HT-29 (cell line): ENCODE measurements around the gene TTLL9. TPM values are rescaled to one million over a fixed set of nuclear protein-coding genes. Genes with fewer than 3 reads are reported as not detected.

Source experiments
- DNase-seq: peaks from one replicate; pipeline ENCODE4 v3.0.0-alpha.2; 2015; ENCODE audit warnings: low spot score
- total RNA-seq: library from RNA; depleted of rRNA; stranded (reverse); fragments of >200 nt; shearing (Covaris generic); gene quantifications from 2 replicates; pipeline ENCODE4 v1.2.3, GENCODE V29; 2014

Gene TTLL9
- total RNA-seq, 1 experiment from 2014 or later: 0.05 TPM

DNA sequence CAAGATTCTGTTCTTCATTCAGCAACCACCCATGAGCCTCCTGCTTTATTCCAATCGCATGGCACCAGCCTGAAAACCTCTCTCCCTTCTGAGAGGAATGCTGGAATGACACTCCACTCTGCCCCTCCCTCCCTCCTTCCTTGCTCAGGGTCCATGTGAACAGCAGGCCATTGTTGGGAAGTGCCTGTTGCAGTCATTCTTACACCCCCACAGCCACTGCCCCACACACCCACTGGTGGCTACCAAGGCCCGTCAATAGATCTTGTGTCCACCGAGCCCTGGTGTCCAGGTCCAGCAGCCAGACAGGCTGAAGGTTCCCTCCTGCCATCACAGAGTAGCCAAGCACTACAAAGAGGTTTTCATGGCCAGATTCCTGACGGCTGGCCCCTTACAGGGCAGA lies 74.9 kb downstream of the TTLL9 start:
- no peak for DNase-seq

DNA sequence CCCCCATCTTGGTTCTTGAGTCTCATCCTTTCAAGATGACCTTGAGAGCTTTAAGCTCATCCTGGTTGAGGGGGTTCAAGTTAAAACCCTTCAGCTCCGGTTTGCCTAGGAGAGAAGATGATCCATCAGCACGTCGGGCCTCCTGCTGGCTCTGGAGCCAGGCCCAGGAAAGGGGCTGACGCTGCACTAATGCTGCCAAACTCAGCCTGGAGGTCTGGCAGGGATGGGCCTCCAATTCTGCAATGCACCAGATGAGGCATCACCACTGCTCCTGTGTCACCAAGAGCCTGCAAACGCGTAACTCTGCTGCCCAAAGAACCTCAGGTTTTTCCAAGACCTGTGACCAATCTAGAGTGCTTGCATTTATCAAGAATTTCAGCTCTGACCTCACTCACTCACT lies 75.4 kb downstream of the TTLL9 start:
- DNase-seq: no peak

DNA sequence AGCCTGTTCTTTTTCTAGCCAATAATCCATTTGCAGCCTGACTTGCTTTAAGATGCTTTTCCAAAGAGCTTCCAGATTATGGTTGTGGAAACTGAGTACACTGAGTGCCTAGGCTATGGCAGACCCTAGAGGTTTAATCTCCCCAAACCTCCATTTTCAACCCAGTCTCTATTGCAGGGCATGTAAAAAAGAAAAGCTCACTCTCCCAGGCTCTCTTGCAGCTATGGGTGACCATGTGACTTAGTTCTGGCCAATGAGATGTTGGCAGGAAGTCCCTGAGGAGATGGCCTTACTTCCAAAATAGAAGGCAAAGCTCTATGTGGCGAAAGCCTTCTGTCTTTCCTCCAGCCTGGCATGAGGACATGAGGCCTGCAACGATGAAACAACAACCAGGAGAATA lies 77.6 kb downstream of the TTLL9 start:
- no peak for DNase-seq

DNA sequence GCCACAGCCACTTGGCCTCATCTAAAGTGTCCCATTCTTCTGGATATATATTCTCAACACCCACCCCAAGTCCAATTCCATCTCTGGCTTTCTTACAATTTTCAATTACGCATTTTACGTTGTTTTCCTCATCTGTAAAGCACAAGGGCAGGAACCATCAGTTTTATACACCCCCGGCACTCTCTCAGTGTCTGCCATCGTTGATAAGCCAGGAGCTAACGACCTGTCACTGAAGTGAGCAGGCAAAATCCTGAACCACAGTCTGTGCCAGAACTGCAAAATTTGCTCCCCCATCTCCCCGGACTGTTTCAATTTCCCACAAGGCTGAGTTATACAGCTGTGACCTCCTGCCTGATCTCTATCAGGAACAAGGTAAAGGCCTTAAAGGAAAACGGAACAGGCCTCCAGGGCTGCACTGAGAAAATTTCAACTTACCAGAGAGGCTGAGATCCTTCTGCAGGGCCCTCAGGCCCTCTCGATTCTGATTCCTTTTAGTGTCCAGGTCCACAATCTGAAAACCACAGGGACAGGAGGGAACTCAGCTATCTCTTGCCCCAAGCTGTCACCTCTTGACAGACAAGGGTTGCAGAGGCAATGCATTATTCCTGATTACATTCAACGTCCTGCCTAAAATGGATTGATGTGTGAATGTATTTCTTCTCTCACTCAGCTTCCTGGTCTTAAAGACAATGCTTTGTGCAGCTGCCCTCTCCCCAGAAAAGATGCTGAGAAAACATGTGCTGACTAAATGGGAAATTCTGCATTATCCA lies 79.6 kb downstream of the TTLL9 start:
- no peak for DNase-seq

DNA sequence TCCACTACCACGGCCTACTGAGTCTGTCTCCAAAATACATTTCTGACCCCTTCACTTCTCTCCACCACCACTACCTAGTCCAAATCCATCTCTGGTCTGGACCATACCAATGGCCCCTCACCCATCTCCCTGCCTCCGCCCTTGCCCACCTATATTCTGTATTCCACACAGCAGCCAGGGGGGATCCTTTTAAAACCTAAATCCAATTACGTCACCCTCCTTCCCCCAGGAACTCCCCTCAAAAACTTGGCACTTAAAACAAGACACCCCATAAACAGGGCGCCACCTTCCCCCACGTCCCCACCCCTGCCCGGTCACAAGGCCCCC lies 80.7 kb downstream of the TTLL9 start:
- DNase-seq: no peak

DNA sequence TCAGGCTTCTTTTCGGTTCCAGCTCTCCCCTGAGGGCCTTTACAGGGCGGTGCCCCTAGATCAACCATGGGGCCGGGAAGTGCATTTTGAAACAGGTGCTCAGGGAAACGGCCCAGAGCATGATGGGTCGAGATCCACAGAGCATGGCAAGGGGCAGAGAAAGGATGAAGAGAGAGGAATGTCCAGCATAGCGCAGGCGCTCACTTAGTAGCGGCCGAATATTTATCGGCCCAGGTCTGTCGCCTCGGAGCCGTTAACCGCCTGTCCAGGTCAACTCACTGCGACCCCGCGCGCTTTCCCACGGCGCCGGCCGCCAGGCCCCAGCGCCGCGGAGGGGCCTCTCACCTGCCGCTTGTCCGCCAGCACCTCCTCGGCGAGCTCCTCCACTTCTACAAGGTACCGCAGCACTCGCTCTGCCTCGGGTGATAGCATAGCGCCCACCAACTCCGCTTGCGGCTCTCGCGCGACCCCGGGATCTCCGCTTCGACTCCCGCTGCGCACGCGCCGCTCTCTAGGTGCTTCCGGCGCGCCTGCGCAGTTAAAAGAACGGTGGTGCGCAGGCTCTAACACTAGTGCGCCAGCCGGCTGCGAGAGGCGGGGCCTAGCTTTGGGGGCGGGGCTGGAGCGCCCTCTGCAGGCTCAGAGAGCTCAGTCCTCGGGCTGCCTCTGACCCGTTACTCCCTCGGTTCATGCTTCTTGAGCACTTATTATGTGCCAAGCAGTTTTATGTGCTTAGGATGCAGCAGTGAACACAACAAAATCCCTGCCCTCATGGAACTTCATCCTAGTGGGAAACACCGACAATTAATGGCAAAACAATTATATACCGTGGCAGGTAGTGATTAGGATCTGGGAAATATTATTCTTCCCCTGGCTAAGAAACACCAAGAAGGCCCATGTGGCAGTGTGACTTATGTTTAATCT lies 81.4 kb downstream of the TTLL9 start, which contains the start of gene PDRG1:
Gene PDRG1, minus strand, starts transcription at position 517 of the 924 bp plus-strand sequence. Its CDS starts 85 bp downstream, at position 432.
- DNase-seq: peak; percentile 99

DNA sequence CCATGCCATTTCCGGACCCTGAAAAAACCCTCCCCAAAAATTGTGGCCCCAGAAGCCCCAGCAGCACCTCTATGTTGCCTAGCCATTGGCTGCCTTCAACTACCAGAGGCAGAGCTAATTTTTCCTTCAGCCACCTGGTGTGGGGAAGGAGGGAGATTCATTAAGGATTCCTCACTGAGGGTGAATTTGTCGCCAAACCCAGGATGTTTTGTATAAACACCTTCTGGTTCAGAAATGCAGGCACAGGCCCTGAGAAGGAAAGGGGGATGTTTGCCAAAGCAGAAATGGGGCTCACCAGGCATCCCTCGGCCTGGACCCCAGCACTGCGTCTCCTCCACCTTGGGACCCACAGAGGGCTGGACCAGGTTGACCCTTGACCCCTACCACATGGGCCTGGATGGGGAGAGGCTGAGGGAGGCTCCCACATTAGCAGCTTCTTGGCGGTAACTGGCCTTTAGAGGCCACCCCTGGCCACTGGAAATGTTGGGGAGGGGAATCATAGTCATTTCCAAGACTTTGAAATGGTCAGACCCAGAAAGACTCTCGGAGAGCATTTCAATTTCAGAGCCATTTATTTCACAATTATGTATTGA lies 83.2 kb downstream of the TTLL9 start:
- DNase-seq: no peak

DNA sequence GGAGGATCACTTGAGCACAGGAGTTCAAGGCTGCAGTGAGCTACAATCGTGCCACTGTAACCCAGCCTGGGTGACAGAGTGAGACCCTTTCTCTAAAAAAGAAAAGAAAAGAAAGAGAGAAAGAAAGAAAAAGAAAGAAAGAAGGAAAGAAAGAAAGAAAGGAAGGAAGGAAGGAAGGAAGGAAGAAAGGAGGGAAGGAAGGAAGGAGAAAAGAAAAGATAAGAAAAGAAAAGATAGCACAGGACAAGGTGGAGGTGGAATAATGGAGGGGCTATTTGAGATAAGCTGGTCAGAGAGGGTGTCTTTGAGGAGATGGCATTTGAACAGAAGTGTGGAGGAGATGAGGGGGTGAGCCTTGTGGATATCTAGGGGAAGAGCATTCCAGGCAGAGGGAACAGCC lies 84.1 kb downstream of the TTLL9 start:
- no peak for DNase-seq

DNA sequence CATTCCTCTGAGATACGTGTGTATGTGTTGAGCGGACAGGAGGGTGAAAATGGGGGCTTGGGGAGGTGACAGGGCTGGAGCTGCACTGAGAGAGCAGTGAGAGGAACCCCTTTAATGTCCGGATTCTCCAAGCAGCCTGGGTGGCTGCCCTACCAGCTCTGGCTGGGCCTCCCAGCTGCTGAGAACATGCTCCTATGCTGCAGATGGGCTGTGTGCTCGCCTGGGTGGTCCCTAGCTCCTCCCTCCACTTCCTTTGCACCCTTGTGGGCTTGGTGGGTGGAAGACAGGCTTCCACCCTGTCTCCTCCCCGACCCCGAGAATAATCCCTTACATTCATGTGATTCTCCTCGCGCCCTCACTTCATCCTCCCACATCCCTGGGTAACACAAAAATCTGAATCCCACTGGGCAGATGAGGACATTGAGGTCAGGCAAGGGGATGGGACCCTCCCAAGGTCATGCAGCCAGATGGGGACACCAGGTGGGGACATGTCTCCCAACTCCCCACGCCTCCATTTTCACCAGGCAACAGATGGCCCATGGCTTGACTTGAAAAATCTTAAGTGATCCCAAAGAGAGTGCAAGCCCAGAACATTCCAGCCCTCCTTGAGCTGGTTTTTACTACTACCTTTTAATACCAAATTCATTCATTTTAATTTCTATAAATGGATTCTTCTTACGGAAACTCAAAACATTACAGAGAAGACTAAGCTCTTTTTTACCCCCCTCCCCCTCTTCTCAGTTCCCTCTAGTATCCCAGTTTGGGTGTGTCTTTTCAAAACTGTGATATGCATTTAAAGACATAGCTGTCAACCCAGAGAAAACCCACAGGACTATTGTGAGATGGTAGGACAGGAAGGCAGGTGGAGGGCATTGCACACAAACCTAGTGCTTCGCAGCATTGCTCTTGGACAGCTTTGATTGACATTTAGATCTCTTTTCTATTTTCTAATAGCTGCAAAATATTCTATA lies 86.4 kb downstream of the TTLL9 start:
- no peak for DNase-seq

DNA sequence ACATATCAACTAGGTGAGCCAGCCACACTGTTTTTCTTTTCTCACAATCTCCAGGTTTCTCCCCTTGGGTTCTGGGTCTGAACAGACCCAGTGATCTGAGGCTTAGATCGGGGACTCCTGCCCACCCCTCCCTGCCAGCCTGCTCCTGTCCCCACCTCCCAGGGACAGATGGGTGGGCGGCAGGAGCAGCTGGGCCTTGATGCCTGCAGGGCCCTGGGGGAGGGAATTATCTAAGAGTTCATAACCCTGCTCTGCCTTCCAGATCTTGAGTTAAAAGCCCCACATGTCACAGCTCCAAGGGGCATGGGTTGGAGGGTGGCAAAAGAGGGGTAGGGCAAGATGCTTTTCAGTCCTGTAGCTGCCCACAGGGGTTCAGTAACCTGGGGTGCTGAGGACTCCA lies 92.3 kb downstream of the TTLL9 start:
- no peak for DNase-seq

DNA sequence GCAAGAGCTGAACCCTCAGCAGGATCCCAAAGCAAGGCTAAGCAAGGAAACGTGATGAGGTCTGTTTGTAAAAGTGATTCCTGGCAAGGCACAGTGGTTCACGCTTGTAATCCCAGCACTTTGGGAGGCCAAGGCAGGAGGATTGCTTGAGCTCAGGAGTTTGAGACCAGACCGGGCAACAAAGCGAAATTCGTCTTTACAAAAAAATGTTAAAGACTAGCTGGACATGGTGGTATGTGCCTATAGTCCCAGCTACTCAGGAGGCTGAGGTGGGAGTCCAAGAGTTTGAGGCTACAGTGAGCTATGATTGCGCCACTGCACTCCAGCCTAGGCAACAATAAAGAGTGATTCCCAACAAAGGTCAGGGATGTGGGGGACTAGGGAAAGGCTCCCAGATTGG lies 93.5 kb downstream of the TTLL9 start:
- DNase-seq: no peak

DNA sequence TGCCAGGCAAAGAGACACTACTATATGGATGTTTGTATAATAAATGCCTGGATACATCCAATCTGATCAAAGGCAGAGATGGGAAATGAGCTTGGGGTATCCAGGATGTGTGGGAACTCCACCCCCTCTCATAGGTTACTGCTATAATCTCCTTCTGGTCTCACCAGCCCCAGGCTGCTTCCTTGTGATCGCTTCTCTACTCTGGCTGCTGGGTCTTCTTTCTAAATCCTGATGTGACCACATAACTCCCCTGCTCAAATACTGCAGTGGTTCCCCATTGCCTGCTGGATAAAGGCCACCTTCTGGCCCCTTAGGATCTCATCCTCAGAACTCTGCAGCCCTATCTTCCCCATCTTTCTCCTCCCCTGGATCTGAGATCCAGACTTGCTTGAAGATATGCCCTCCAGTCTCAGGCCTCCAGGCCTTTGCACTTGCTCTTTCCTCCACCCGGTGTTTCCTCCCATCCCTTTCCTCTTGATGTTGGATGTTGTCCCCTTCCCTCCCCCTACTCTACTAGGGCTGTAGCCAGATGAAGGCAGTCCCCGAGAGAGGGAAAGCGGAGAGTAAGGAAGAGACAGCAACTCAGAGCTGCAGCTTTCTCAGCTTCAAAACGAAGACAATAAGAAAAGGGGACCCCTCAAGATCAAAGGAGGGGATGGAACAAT lies 96.7 kb downstream of the TTLL9 start:
- DNase-seq: no peak

DNA sequence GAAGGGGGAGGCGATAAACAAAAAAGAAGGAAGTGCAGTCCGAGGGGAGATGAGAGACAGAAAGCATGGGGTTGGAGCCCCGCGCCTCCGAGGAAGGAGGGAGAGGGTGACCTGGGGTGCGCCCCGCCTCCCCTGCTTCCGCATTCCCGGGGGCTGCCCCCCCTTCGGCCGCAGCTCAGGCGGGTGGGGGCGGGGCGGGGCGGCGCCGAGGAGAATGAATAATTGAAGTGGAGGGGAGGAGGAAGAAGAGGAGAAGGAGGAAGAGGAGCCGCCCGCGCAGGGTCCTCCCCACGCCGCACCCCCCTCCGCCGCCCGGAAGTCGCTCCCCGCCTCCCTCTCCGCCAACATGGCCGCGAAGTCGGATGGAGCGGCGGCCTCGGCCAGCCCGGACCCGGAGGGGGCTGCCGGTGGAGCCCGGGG lies 97.4 kb downstream of the TTLL9 start, which contains the start of gene XKR7:
Gene XKR7, plus strand, starts transcription at position 322 of the 420 bp plus-strand sequence. Its CDS starts 25 bp downstream, at position 347.
- DNase-seq: no peak

DNA sequence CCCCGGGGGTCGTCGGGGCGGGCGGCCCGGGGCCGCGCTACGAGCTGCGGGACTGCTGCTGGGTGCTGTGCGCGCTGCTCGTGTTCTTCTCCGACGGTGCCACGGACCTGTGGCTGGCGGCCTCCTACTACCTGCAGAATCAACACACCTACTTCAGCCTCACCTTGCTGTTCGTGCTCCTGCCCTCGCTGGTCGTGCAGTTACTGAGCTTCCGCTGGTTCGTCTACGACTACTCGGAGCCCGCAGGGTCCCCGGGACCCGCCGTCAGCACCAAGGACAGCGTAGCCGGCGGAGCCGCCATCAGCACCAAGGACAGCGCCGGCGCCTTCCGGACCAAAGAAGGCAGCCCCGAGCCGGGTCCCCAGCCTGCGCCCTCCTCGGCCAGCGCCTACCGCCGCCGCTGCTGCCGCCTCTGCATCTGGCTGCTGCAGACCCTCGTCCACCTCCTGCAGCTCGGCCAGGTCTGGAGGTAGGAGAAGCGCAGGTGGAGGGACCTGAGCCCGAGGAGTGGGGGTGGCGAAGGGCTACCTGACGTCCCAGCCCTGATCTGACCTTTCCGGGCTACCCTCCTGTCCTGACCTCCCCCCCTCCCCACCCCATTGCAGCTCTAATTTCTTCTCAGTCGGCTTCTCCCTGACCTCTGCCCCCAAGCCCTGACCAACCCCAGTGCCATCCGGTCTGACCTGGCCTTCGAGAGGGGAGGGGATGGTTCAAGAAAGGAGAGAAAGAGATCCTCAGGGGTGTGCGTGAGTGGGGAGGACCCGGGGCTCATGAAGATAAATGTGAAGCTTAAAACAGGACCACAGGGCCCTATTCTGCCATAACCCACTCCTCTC lies 98.1 kb downstream of the TTLL9 start:
- DNase-seq: peak; percentile 52

DNA sequence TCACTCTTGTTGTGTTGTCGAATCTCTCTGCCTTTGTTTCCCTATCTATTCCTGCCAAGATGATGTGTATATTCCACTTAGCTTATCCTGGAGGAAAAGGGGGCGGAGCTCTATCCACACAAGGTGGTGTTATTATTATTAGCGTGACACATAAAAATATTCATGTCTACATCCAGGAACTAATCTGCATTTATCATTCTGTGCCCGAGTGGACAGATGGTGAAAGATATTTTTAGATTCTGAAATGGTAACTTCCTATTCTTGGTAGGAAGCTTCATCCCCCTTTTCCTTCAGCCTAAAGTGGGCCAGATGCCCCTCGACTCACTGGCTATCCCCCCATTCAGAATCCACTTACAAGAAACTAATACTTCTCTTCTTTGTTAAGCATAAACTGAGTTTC lies 99.6 kb downstream of the TTLL9 start:
- DNase-seq: no peak

DNA sequence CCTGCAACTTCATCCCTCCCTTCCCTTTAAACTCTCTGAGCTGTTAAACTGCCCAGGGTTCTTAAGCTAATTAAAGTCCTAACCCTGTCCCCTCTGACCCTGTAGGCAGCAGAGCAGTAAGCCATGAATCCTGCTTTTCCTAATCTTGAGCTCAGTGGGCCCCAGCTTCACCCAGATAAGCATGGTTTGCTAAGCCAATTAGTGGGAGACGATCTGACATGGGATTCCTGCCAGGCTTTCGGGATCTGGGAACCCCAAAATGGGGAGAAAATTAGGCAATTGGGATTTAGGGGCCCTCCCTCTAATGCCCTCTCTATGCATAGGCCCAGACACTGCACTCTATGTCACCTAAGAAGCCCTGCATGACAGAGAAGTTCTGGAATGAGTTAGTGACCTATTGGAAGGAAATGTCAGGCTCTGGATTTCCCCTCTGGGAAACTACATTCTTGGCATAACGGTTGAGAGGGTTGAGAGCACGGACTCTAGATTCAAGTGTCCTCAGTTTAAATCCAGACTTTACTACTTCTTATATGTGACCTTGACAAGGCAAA lies 102.1 kb downstream of the TTLL9 start:
- no peak for DNase-seq

DNA sequence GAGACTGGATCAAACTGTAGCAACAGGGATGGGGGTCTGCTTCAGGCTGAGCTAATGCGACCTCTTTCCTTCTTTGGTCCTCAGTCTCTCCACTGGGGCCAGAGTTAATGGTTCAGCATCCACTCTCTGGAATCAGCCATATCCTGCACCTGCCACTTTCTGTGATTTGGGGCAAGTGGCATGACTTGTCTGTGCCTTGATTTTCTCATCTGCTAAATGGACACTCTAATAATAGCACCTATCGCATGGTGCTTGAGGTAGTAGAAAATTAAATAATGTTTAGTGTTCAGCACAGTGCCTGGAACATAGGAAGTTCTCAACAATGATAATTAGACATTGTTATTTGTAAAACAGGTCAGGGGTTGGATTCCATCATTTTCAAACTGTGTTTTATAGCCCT lies 103.9 kb downstream of the TTLL9 start:
- no peak for DNase-seq

DNA sequence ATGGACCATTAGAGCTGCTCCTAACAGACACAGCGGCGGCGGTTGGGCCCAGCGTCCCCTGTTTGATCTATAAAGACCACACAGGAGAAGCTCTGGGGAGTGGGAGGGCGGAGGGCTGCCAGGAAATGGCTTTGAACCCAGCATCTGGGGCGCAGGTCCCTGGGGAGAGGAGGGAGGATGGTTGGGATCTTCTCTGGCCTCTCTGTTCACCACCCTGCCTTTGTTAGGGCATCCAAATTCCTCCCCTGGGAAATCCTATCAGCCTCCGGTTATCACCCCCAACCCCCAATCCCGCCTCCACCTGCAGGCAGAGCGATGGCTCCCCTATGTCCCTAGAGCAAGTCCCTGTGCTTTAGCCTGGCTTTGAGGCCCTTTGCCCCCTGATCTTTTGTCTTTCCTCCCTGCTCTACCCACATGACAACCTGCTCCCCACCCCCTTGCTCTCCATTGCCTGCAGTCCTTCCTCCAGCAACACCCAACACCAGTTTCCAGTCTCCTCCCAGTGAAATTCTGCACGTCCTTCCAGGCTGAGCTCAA lies 104.6 kb downstream of the TTLL9 start:
- DNase-seq: no peak

DNA sequence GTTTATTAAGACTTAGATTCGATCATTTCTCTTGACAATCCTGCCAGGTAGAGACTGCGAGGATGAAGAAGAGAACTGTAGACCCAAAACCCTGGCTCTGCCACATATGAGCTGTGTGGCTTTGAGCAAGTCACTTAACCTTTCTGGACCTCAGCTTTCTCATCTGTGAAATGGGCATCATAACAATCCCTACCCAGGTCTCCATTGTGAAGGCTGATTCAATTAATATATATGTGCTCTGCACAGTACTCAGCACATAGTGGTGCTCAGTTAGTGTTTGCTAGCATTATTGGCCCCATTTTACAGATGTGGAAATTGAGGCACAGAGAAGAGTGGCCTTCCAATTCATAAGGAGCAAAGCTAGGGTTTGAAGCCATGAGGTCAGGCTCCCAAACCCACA lies 105.4 kb downstream of the TTLL9 start:
- DNase-seq: no peak
